GM21619 (cell line): ENCODE data around the gene TH.

Source experiments
- ATAC-seq: cut with Tn5 transposase; IDR thresholded peaks from one replicate; pipeline ENCODE4 v1.9.1; 2021; ENCODE audit not compliant: unreplicated experiment

Gene TH

DNA sequence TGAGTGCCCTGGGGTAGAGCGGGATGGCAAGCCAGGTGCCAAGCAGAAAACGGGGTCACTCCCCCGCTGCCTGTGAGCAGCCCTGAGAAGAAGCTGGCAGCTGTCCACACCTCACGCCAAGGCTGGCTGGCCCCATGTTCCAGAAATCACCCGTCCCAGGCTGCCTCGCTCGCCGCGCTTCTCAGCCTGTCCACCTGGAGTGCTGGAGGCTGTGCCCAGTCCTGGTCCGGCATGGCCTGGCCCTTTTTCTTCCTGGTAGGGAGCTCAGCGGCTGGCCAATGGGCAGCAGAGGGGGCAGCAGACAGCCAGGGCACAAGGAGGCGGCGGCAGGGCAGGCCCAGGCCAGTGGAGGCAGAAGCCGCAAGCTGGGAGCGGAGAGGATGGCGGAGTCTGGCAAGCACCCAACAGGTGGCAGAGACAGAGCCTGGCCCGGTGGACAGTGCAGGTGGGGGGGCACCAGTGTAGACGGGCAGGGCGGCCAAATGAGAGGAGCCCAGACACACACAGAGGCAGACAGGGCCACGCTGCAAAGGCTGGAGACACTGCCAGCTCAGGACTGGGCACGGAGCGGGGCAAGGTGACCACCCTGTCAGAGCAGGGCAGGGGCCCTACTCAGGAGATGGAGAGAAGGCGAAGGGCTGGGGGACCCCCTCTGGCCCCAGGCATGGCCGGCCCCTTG lies 37.2 kb upstream of the TH start:
- ATAC-seq, result no peak

DNA sequence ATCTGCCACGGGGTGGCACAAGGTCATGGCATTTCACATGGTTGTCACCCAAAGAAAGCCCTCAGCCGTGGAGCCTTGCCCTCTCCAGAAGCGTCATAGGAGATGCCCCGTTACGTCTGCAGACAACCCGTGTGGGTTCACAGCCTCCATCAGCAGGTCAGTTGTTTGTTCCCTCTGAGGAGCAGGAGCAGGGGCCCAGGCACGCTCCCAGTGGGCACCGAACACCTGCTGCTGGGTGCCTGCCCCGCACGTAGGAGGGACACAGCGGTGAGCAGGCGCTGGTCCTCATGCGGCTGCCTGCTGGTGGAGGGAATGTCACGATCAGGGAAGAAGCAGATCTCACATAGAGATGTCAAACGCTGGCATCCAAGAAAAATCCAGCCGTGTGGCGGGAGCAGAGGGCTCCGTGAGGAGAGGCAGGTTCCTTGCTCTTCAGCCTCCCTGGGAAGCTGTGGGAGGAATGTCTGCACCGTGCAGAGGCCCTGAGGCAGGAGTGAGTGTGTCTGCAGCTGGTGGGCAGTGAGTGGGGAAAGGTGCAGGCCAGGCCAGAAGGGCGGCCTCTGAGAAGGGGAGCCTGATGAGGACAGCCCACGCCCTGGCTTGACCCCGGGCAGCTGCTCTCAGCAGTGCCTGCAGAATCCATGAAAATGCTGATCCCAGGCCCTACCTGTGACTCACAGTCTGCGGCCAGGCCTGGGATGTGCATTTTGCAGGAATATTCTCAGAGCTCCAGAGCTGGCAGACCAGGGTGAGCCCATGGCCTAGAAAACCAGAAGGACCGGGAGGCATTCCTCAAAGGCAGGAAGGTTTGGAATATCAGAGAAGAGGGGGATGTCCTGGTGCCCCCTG lies 36.4 kb upstream of the TH start:
- ATAC-seq, result no peak

- no peak for ATAC-seq
Measured at GRCh38 chr11:2207212-2207611, 35.6 kb upstream of the TH start.

- ATAC-seq, result no peak
Measured at GRCh38 chr11:2205981-2206690, 34.5 kb upstream of the TH start.

DNA sequence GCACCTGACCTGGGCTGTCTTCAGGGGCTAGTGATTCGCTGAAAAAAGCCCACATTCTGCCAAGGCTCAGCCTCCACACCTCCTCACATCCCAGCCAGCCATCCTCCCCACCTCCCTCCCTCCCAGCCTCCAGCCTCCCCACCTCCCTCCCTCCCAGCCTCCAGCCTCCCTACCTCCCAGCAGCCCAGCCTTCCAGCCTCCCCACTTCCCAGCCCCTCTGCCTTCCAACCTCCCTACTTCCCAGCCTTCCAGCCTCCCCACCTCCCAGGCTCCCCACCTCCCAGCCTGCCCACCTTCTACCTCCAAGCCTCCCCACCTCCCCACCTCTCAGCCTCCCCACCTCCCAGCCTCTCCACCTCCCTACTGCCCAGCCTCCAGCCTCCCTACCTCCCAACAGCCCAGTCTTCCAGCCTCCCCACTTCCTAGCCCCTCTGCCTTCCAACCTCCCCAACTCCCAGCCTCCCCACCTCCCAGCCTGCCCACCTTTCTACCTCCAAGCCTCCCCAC lies 33.7 kb upstream of the TH start:
- ATAC-seq, result no peak

DNA sequence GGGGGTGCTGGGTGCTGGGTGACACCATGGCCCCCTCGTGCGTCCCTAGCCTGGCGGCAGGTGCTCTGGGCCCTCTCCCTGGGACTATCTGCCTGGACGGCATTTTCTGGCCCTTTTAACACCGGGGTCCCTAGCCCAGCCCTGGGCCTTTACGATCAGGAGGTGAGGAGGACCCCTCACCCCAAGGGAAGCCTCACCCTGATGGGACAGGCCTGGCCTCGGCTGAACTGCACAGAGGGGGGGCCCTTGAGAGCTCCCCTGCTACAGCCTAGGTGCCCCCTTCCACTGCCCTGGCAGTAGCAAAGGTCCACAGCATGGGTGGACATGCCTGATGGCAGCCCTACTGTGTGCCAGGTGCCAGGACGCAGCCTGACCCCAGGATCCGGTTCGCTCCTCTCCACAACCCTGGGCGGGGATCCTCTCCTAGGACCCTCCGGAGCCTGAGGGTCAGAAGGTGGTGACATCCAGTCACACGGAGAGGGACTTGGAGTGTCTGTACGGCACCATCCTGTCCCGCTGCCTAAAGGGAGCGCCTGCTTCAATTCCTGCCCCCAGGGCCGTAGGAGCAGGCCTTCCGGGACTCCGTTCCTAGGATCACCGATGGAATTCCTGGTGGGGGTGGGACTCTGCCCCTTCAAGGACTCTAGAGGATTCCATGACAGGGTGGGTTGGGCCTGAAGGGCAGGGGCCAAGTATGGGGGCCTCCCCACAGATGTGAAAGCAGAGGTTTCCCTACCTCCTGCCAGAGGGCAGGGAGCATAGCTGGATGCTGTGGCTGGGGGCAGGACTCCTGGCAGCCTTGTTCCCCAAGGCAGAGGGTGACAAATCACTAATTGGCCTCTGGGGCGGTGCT lies 33.0 kb upstream of the TH start:
- no peak for ATAC-seq

DNA sequence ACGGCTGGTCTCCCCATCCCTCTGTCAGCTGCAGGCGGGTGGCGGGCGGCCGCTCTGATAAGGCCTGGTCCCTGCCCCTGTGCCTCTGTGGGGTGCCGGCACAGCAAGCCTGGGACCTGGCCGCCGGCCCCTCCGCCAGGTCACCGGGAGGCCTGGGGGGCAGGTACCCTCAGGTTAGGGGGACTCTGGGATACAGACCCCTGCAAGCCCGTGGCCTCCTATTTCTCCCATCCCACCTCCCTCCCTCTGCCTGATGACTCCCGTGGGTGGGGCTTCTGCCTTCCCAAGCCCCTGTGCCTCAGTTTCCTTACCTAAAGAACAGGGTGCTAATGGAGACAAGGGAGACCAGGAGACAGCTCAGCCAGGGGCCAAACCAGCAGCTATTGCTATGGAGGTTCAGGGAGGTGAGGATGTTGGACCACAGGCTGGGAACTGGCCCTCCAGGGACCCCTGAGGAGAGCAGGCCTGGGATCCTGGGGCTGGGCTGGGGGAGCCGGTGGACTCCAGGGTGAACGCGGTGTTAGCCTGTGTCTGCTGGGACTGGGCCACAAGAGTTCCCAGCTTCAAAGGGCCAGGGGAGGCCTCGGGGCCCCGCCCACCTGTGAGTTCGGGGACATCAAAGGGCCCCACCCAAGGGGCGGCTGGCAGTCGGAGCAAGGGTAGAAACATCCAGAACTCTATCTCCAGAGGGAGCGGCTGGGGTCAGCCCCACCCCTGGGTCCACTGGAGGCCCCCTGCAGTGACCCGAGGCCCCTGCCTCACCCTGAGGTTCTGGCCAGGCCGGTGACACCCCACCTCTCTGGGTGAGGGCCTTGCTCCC lies 32.0 kb upstream of the TH start:
- no peak for ATAC-seq

GRCh38 chr11:2202900-2203439 lies 31.4 kb upstream of the TH start:
- no peak for ATAC-seq

- ATAC-seq, result no peak
Measured at GRCh38 chr11:2202071-2202899, 30.7 kb upstream of the TH start.

GRCh38 chr11:2201542-2201941 lies 29.9 kb upstream of the TH start:
- ATAC-seq, result no peak

DNA sequence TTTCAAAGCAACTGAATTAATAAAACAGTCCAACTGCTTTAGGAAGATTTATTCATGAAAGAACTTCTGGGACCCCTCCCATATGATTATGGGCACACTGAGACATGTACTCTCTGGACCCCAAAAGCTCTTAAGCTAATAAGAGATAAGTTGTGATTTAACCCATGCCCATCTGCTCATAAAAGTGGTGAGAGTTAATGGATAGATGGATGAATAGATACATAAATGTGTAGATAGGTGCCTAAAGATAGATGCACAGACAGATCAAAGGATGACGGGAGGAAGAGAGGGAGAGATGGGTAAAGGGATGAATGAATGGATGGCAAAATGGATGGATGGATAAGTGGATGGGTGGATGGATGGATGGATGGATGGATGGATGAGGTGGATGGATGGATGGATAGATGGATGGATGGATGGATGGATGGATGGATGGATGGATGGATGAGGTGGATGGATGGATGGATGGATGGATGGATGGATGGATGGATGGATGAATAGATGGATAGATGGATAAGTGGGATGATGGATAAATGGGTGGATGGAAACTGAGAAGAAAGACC lies 29.4 kb upstream of the TH start:
- ATAC-seq, result no peak

DNA sequence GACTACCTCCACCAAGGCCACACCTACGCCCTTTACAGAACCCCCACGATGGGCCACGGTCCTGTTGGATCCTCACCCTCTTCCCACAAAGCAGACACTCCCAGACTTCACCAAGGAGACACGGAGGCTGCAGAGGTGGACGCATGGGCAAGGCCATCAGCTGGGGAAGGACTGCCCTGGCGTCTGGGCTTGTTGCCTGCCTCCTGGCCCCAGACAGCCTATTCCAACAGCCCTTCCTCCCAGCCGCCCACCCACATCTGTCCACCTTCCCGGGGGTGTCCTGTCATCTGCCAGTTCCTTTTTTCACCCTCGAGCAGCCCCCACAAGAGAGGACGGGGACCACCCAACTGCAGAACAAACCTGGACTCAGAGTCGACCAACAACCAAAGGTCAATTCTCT lies 28.9 kb upstream of the TH start:
- ATAC-seq, result no peak

- no peak for ATAC-seq
Measured at GRCh38 chr11:2199466-2200341, 28.1 kb upstream of the TH start.

DNA sequence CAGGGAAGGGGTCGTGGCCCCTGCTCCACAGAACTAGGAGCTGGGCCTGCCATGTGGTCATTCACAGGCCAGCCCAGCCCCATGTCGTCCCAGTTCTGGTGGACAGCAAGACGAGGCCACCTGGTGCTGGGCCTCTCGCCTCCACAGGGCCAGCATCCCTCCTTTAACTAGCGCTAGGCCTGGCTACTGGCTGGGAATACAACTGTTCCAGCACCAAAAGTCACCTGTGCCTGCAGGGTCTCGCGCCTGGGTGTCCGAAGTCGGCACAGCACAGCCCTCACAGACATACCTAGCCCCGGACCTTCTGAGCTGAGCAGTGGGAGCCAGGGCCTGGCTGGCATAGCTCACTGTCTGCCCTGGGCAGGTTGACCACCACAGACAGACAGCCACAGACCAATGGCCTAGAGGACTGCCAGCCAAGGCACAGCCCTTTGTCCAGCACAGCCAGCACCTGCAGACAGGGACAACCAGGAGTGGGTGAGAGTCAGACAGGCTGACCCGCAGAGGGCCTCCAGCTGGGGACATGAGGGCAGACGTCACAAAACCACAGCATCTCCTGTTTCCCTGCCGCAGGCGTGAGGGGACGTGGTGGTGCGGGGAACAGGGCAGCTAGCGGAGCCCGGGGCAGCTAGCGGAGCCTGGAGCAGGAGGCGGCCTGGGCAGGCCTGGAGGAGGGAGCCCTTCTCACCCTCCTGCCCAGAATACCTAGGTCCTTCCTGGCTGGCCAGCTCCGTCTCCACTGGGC lies 27.2 kb upstream of the TH start:
- ATAC-seq, result no peak

DNA sequence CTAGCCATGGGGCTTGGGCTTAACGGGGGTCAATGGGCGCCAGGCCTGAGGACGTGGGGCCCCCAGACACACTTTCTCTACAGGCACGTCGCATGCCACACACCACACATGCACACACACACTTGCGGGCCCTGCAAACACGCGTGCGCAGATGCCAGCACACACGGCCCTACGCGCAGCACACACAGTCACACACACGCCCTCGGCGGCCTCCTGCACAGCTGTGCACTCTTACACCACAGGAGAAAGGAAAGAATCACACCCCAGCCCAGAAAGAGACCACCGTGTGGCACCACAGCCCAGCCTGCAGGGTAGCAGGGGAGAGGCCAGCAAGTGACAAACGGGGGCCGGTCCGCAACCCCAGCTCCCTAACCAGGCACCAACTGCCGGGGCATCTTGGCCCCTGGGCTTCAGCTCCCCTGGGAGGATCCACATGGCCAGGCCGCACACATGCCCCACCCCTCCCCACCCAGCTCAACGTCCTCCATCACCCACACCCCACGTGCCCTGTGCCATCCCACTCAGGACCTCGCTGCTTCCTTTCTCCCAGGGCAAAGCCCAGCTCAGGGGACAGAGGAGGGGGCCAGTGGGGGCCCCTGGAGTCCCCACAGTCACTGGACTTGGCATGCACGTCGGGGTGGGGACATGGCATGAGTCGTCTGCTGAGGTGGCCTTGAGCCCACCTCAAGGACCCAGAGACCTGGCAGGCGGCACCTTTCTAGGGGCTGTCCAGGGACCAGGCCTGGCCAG lies 26.3 kb upstream of the TH start:
- no peak for ATAC-seq
